HG02610 (cell line): ENCODE measurements around the gene ULBP3.

Source experiments
- ATAC-seq: cut with Tn5 transposase; IDR thresholded peaks from one replicate; pipeline ENCODE4 v1.9.1; 2021; ENCODE audit warnings: mild to moderate bottlenecking, moderate library complexity; ENCODE audit not compliant: unreplicated experiment

Gene ULBP3

GRCh38 chr6:150068720-150069648 is at the start of gene ULBP3:
Gene ULBP3 (minus strand): TSS chr6:150069121. CDS start chr6:150069066, 55 bp downstream.
- peak; percentile 66 for ATAC-seq

GRCh38 chr6:150118627-150119026 is 49.7 kb upstream of the ULBP3 start:
- no peak for ATAC-seq

- ATAC-seq, result no peak
Observed at GRCh38 chr6:150118203-150118602, 49.3 kb upstream of the ULBP3 start.

GRCh38 chr6:150116200-150116800 is 47.4 kb upstream of the ULBP3 start:
- no peak for ATAC-seq

GRCh38 chr6:150115769-150116168 is 46.8 kb upstream of the ULBP3 start:
- no peak for ATAC-seq

- ATAC-seq, result no peak
Observed at GRCh38 chr6:150112233-150112632, 43.3 kb upstream of the ULBP3 start.

- no peak for ATAC-seq
Observed at GRCh38 chr6:150102750-150103270, 33.9 kb upstream of the ULBP3 start.

- no peak for ATAC-seq
Observed at GRCh38 chr6:150100745-150101144, 31.8 kb upstream of the ULBP3 start.

- no peak for ATAC-seq
Observed at GRCh38 chr6:150099953-150100352, 31.0 kb upstream of the ULBP3 start.

- ATAC-seq, result no peak
Observed at GRCh38 chr6:150099546-150099945, 30.6 kb upstream of the ULBP3 start.

- ATAC-seq, result no peak
Observed at GRCh38 chr6:150098155-150098554, 29.2 kb upstream of the ULBP3 start.

GRCh38 chr6:150093397-150093796 is 24.5 kb upstream of the ULBP3 start:
- ATAC-seq, result no peak

GRCh38 chr6:150091476-150091875 is 22.6 kb upstream of the ULBP3 start:
- no peak for ATAC-seq

- no peak for ATAC-seq
Observed at GRCh38 chr6:150090328-150090727, 21.4 kb upstream of the ULBP3 start.

GRCh38 chr6:150088481-150089154 is 19.7 kb upstream of the ULBP3 start:
- ATAC-seq, result no peak

GRCh38 chr6:150087336-150087735 is 18.4 kb upstream of the ULBP3 start:
- ATAC-seq, result no peak

- no peak for ATAC-seq
Observed at GRCh38 chr6:150086026-150086425, 17.1 kb upstream of the ULBP3 start.

- ATAC-seq, result no peak
Observed at GRCh38 chr6:150084426-150084825, 15.5 kb upstream of the ULBP3 start.

GRCh38 chr6:150083839-150084238 is 14.9 kb upstream of the ULBP3 start:
- no peak for ATAC-seq

- ATAC-seq, result no peak
Observed at GRCh38 chr6:150081702-150082101, 12.8 kb upstream of the ULBP3 start.

- no peak for ATAC-seq
Observed at GRCh38 chr6:150079604-150080003, 10.7 kb upstream of the ULBP3 start.
